ENCODE data around the gene SUSD4. TPM values are rescaled to one million over a fixed set of nuclear protein-coding genes. Genes with fewer than 3 reads are reported as not detected.

Gene SUSD4
- total and polyA plus RNA-seq, 9 of the 15 experiments (the other 6 are each of a cell fraction or from before 2014, with no cell fraction given) = 0.06 to 1.7 (median 0.09) TPM; not detected in 4

DNA sequence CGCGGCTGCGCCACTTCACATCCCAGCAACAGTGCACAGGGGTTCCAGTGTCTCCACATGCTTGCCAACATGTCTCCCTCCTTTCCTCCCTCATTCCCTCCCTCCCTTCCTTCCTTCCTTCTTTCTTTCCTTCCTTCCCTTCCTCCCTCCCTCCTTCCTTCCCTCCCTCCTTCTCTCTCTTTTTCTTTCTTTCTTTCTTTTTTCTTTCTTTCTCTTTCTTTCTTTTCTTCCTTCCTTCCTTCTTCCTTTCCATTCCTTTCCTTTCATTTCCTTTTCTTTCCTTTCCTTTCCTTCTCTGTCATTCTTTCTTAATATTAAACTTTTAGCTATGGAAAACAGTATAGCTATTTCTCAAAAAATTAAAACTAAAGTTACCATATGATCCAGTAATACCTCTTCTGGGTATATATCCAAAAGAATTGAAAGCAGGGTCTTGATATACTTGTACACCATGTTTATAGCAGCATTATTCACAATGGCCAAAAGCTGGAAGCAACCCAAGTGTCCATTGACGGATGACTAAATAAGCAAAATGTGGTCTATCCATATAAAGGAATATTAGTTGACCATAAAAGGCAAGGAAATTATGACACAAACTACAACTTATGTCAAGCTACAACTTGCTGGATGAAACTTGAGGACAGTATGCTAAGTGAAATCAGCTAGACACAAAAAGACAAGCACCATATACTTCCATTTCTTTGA is 165.9 kb downstream of the SUSD4 start:
- in situ Hi-C loops (cut with MboI) = no loop called here
- no peak for DNase-seq (ENCODE audit: extremely low read depth in 1 of 4, low spot score in 3 of 4)
- no peak for TF ChIP-seq TCF7L2 (IDR thresholded peaks at IDR 0.05; ENCODE audit: low read depth, low read length)
- no peak for TF ChIP-seq SAFB2 (IDR thresholded peaks at IDR 0.05; ENCODE audit: borderline replicate concordance, low read depth, low read length, severe bottlenecking)
- TF ChIP-seq HLTF (IDR thresholded peaks at IDR 0.05) = no peak
- TF ChIP-seq SAP30 (IDR thresholded peaks at IDR 0.05; ENCODE audit: borderline replicate concordance, insufficient read depth, low read depth, low read length, poor library complexity, severe bottlenecking) = no peak
- peak; percentile 81 for TF ChIP-seq ZNF512 (tag; IDR thresholded peaks at IDR 0.05)
- TF ChIP-seq, protein P1, sequence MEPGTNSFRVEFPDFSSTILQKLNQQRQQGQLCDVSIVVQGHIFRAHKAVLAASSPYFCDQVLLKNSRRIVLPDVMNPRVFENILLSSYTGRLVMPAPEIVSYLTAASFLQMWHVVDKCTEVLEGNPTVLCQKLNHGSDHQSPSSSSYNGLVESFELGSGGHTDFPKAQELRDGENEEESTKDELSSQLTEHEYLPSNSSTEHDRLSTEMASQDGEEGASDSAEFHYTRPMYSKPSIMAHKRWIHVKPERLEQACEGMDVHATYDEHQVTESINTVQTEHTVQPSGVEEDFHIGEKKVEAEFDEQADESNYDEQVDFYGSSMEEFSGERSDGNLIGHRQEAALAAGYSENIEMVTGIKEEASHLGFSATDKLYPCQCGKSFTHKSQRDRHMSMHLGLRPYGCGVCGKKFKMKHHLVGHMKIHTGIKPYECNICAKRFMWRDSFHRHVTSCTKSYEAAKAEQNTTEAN (CRISPR knock-in tag; IDR thresholded peaks at IDR 0.05) = no peak
- no peaks in the 10 kb centered on the region for H3K79me2 ChIP-seq (ENCODE audit: control insufficient read depth, insufficient read depth, low read length)
- no peak overlapping the region for H3K27ac ChIP-seq (ENCODE audit: extremely low read depth, low read depth, low read length)
- no TSS peak for BruUV-seq (replicated peaks)
- ChIA-PET CTCF (ENCODE audit: low intra/inter-chr PET ratio) (no interaction called here), POLR2A (interaction anchor here (0.6 to 1.3 kb wide), 2 partner anchors 9 to 55 kb away, joined by 3 read pairs; partner anchors contain the start of gene TLR5)
- peaks cover 0 to 1% of the 10 kb centered on the region in 2 experiments; a peak in 2 of 5 replicates for H3K4me1 ChIP-seq (replicated peaks in 1 of 2; ENCODE audit: control insufficient read depth in 2 of 2, insufficient read depth in 2 of 2, low read length in 2 of 2)
- no peaks in the 10 kb centered on the region for H3K36me3 ChIP-seq (ENCODE audit: control insufficient read depth, insufficient read depth, low read length)
- no peaks in the 10 kb centered on the region for H3K9me3 ChIP-seq (replicated peaks; ENCODE audit: control insufficient read depth, insufficient read depth, low read depth, low read length)
- H3K4me2 ChIP-seq (ENCODE audit: insufficient read depth, low read length) = no peak overlapping the region
- H3K9me1 ChIP-seq (ENCODE audit: control insufficient read depth, insufficient read depth, low read length) = no peaks in the 10 kb centered on the region
- no peak overlapping the region for H3K4me3 ChIP-seq
- no peak for ATAC-seq
- FAIRE-seq = no peak
- no peak overlapping the region for H3K9ac ChIP-seq (ENCODE audit: insufficient read depth in 1 of 2, low read depth in 2 of 2, low read length in 2 of 2)
- peak overlapping the region; percentile 20; the same call in 1 of the 2 replicates for H2AFZ ChIP-seq (ENCODE audit: low read depth, low read length)
- no peaks in the 10 kb centered on the region for H4K20me1 ChIP-seq (replicated peaks; ENCODE audit: control insufficient read depth, insufficient read depth, low read length)
- H3K27me3 ChIP-seq (ENCODE audit: control insufficient read depth in 2 of 2, insufficient read depth in 2 of 2, low read length in 2 of 2) = no peaks in the 10 kb centered on the region; a peak in 1 of 5 replicates
- intact Hi-C loops (cut with micrococcal nuclease) = no loop called here
- 52% methylated on average over 4 of the region's 4 CpGs for WGBS (ENCODE audit: insufficient coverage, low coverage, missing lambda C conversion rate)

Data from K562 (cell line).